ENCODE measurements around the gene DEAF1. TPM values are rescaled to one million over a fixed set of nuclear protein-coding genes. Genes with fewer than 3 reads are reported as not detected.
A peak's percentile ranks its signal among the peaks of the same experiment; 100 is the strongest.

The DEAF1 gene
- total and polyA plus RNA-seq, 2 of the 13 experiments (the other 11 are each of a cell fraction or from before 2014, with no cell fraction given): 22.3 to 29.6 TPM

- 0 out of 2 replicates have a peak, but pooled peaks cover 5% of the 10 kb centered on the region for H4K20me1 ChIP-seq (ENCODE audit: insufficient read depth, low read length)
- DNase-seq (ENCODE audit: low spot score) (no peak), ATAC-seq (no peak; the same call in 2 of the 3 replicates), FAIRE-seq (no peak)
- peak overlapping the region; percentile 96 for H3K27ac ChIP-seq (ENCODE audit: extremely low read length, insufficient read depth, low read length)
- no peak overlapping the region for H2AFZ ChIP-seq (ENCODE audit: low read length)
- H3K36me3 ChIP-seq (replicated peaks in 1 of 2; ENCODE audit: control insufficient read depth in 1 of 2, insufficient read depth in 2 of 2, low read length in 2 of 2): peaks cover 2 to 8% of the 10 kb centered on the region in 2 experiments; a peak in 4 of 5 replicates
- ChIA-PET POLR2A (interaction anchor here (0.6 to 7.9 kb wide), 24 partner anchors 9 to 1282 kb away, joined by 3 to 203 read pairs (median 5); partner anchors contain the start of genes DEAF1, HRAS, LMNTD2 and PHRF1), CTCF (ENCODE audit: low intra/inter-chr PET ratio, low total read pairs) (no interaction called here)
- peaks cover 44% of the 10 kb centered on the region for H3K79me2 ChIP-seq (ENCODE audit: insufficient read depth, low read length)
- intact Hi-C loops (cut with micrococcal nuclease; ENCODE audit: unreplicated experiment) (loop anchor here (2.0 to 10.0 kb wide), 2 partner anchors 22 to 52 kb away; no protein-coding TSS in a partner anchor), in situ Hi-C loops (cut with HindIII; ENCODE audit: extremely low pct_ligation_motif_present, low pct_unique_long_range_greater_than_20kb) (no loop called here)
- TSS peak; percentile 51 for BruUV-seq (replicated peaks)
- H3K9ac ChIP-seq (ENCODE audit: insufficient read depth, low read depth, low read length): peak overlapping the region; percentile 92
- peak overlapping the region; percentile 83 for H3K4me2 ChIP-seq (ENCODE audit: low read depth, low read length)
- H3K9me3 ChIP-seq (ENCODE audit: low read length): no peaks in the 10 kb centered on the region
- 0% methylated on average over 2 of the region's 22 CpGs for WGBS (ENCODE audit: low lambda C conversion rate)
- no peaks in the 10 kb centered on the region; a peak in 1 of 5 replicates for H3K27me3 ChIP-seq (ENCODE audit: control insufficient read depth in 1 of 2, insufficient read depth in 2 of 2, low read length in 2 of 2)
- peak overlapping the region; percentile 94 to 97 (median 96) for H3K4me3 ChIP-seq (replicated peaks in 1 of 3; ENCODE audit: insufficient read depth in 1 of 3, low read depth in 2 of 3, low read length in 3 of 3)
- peaks cover 74% of the 10 kb centered on the region for H3K4me1 ChIP-seq (ENCODE audit: insufficient read depth, low read length)
- TF ChIP-seq ATF2 (CRISPR knock-in tag; IDR thresholded peaks at IDR 0.05) (0 out of 2 replicates have a peak, but pooled peaks have one; percentile 2), MED13 (CRISPR knock-in tag; IDR thresholded peaks at IDR 0.05) (0 out of 2 replicates have a peak, but pooled peaks have one; percentile 12), ZNF816 (CRISPR knock-in tag; IDR thresholded peaks at IDR 0.05; ENCODE audit: borderline replicate concordance) (0 out of 2 replicates have a peak, but pooled peaks have one; percentile 21), FIP1L1 (IDR thresholded peaks at IDR 0.05; ENCODE audit: borderline replicate concordance, insufficient read depth, low read depth, low read length) (no peak; the same call in 1 of the 2 replicates), RBFOX2 (IDR thresholded peaks at IDR 0.05; ENCODE audit: low read depth, low read length) (peak; percentile 68), AFF4 (CRISPR knock-in tag; IDR thresholded peaks at IDR 0.05) (peak; percentile 27; the same call in 1 of the 2 replicates), ZNF225 (CRISPR knock-in tag; IDR thresholded peaks at IDR 0.05) (0 out of 2 replicates have a peak, but pooled peaks have one; percentile 22), SKIL (CRISPR knock-in tag; IDR thresholded peaks at IDR 0.05; ENCODE audit: borderline replicate concordance) (no peak), ZNF557 (CRISPR knock-in tag; IDR thresholded peaks at IDR 0.05) (no peak), ZBTB7A (CRISPR knock-in tag; IDR thresholded peaks at IDR 0.05) (no peak), TCF7 (IDR thresholded peaks at IDR 0.05; ENCODE audit: low read depth) (no peak), HDAC6 (IDR thresholded peaks at IDR 0.05; ENCODE audit: low read depth, low read length) (no peak), MXD3 (CRISPR knock-in tag; IDR thresholded peaks at IDR 0.05) (peak; percentile 71; the same call in 1 of the 2 replicates), ZNF143 (CRISPR knock-in tag; IDR thresholded peaks at IDR 0.05) (0 out of 2 replicates have a peak, but pooled peaks have one; percentile 9), RBM22 (optimal IDR thresholded peaks at IDR 0.05; ENCODE audit: low read length) (no peak), ZNF589 (CRISPR knock-in tag; conservative IDR thresholded peaks at IDR 0.05) (0 out of 2 replicates have a peak, but pooled peaks have one; percentile 4)
Measured at GRCh38 chr11:706439-706956, 11.5 kb upstream of the DEAF1 start.
